ENCODE measurements around the gene CLEC16A. TPM values are rescaled to one million over a fixed set of nuclear protein-coding genes. Genes with fewer than 3 reads are reported as not detected.

The CLEC16A gene
- polyA plus RNA-seq, 3 donors, result 3.4 to 12.0 (median 5.8) TPM

GRCh38 chr16:11182411-11182810 is 238.0 kb downstream of the CLEC16A start:
- no peak for DNase-seq
- no peak for TF ChIP-seq CTCF (IDR thresholded peaks at IDR 0.05)
- H3K4me3 Mint-ChIP-seq, result no peak overlapping the region
- Histone ChIP-seq H3K4me1 (ENCODE audit: control insufficient read depth in 1 of 2, insufficient read depth in 2 of 2, low read length in 2 of 2) (peaks cover 42 to 45% of the 10 kb centered on the region in 2 donors), H3K36me3 (replicated peaks in 1 of 2; ENCODE audit: control insufficient read depth in 1 of 2, insufficient read depth in 2 of 2, low read length in 2 of 2) (peaks cover 4 to 6% of the 10 kb centered on the region in 2 donors), H3K4me2 (replicated peaks; ENCODE audit: extremely low read depth, low read length, poor library complexity, severe bottlenecking) (peak overlapping the region; percentile 45), H3K9me3 (replicated peaks in 1 of 2; ENCODE audit: control insufficient read depth in 1 of 2, insufficient read depth in 1 of 2, low read length in 2 of 2) (no peaks in the 10 kb centered on the region), H4K20me1 (ENCODE audit: insufficient read depth, low read length) (no peaks in the 10 kb centered on the region), H3K9ac (ENCODE audit: insufficient read depth, low read length, poor library complexity, severe bottlenecking) (peak overlapping the region; percentile 35), H2AFZ (ENCODE audit: insufficient read depth, low read depth, low read length, poor library complexity, severe bottlenecking) (peak overlapping the region; percentile 34), H3K79me2 (ENCODE audit: insufficient read depth, low read length) (no peaks in the 10 kb centered on the region), H3K27me3 (ENCODE audit: control insufficient read depth in 2 of 2, insufficient read depth in 2 of 2, low read length in 2 of 2) (no peaks in the 10 kb centered on the region), H3K27ac (ENCODE audit: low read depth in 1 of 2, low read length in 2 of 2) (peak overlapping the region; percentile 76 to 81), H3K4me3 (replicated peaks in 1 of 3; ENCODE audit: low read depth in 2 of 3, low read length in 3 of 3) (no peak overlapping the region)
- H3K4me1 Mint-ChIP-seq, result peaks cover 51% of the 10 kb centered on the region
- 84% methylated on average over 12 of the region's 14 CpGs for WGBS (ENCODE audit: insufficient coverage)
- peaks cover 26% of the 10 kb centered on the region in 2 donors for H3K36me3 Mint-ChIP-seq
- H3K27ac Mint-ChIP-seq, result peak overlapping the region; percentile 80 to 94 (median 85)
- H3K9me3 Mint-ChIP-seq, result no peaks in the 10 kb centered on the region
- intact Hi-C loops (cut with micrococcal nuclease), result no loop called here
- peaks cover 0 to 2% (median 1%) of the 10 kb centered on the region in 3 donors for H3K27me3 Mint-ChIP-seq (ENCODE audit: low read depth in 3 of 3)

DNA sequence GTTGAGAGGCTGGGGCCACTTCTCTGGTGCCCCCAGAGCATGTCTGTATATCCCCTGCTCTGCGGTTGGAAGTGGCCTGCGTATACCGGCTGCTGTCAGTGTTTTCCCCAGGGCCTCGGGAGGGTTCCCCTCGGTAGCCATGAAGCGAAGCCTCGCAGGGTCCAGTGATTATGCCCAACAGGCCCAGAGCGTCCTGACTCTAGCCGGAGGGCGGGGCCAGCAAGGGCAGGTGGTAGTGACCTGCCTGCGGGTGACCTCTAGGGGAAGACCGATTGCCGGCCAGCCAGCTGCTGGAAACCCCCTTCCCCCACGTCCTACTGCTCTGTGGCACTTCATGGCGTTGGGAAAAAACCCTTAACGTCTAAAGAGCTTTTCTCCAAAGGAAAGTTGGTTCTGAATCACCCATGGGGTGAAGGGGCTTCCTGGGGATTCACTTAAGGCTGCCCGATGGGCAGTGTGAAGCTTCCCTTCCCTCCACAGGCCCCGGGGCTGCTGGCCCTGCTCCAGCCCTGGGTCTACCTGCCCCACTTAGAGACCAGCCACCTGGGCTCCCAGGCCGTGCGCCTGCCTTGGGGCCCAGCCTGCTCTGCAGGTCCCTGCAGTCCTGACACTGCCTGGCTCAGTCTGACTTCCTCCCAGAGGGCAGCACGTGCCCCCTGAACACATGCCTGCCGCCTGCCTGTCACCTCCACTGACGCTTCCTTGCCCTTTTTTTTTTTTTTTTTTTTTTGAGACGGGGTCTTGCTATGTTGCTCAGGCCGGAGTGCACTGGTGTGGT is 238.9 kb downstream of the CLEC16A start:
- Histone ChIP-seq H3K79me2 (ENCODE audit: insufficient read depth, low read length) (no peaks in the 10 kb centered on the region), H3K4me2 (replicated peaks; ENCODE audit: extremely low read depth, low read length, poor library complexity, severe bottlenecking) (no peak overlapping the region), H3K4me1 (ENCODE audit: control insufficient read depth in 1 of 2, insufficient read depth in 2 of 2, low read length in 2 of 2) (peaks cover 42 to 45% of the 10 kb centered on the region in 2 donors), H4K20me1 (ENCODE audit: insufficient read depth, low read length) (no peaks in the 10 kb centered on the region), H3K9me3 (replicated peaks in 1 of 2; ENCODE audit: control insufficient read depth in 1 of 2, insufficient read depth in 1 of 2, low read length in 2 of 2) (no peaks in the 10 kb centered on the region), H3K4me3 (replicated peaks in 1 of 3; ENCODE audit: low read depth in 2 of 3, low read length in 3 of 3) (no peak overlapping the region), H3K36me3 (replicated peaks in 1 of 2; ENCODE audit: control insufficient read depth in 1 of 2, insufficient read depth in 2 of 2, low read length in 2 of 2) (peaks cover 4 to 6% of the 10 kb centered on the region in 2 donors), H3K9ac (ENCODE audit: insufficient read depth, low read length, poor library complexity, severe bottlenecking) (no peak overlapping the region), H3K27ac (ENCODE audit: low read depth in 1 of 2, low read length in 2 of 2) (no peak overlapping the region), H2AFZ (ENCODE audit: insufficient read depth, low read depth, low read length, poor library complexity, severe bottlenecking) (no peak overlapping the region), H3K27me3 (ENCODE audit: control insufficient read depth in 2 of 2, insufficient read depth in 2 of 2, low read length in 2 of 2) (no peaks in the 10 kb centered on the region)
- Mint-ChIP-seq H3K36me3 (peaks cover 22 to 26% of the 10 kb centered on the region in 2 donors), H3K4me1 (peaks cover 51% of the 10 kb centered on the region), H3K4me3 (no peak overlapping the region), H3K9me3 (no peaks in the 10 kb centered on the region), H3K27me3 (ENCODE audit: low read depth in 3 of 3) (peaks cover 1 to 2% (median 2%) of the 10 kb centered on the region in 3 donors), H3K27ac (peak overlapping the region in 2 of 7 donors; percentile 32 to 82)
- no peak for TF ChIP-seq CTCF (IDR thresholded peaks at IDR 0.05)
- DNase-seq, result peak in 1 of 3 donors; percentile 52
- WGBS (ENCODE audit: insufficient coverage), result 95% methylated on average over 19 of the region's 25 CpGs
- intact Hi-C loops (cut with micrococcal nuclease), result no loop called here

Data from CD14-positive monocyte (primary cell).